Activated naive CD4-positive, alpha-beta T cell treated with anti-CD3 and anti-CD28 coated beads, Interleukin-2, amount 50 U/mL, for 72 hours (primary cell): ENCODE data around the gene PYGL. TPM values are rescaled to one million over a fixed set of nuclear protein-coding genes. Genes with fewer than 3 reads are reported as not detected.
"Not testable (repeated sequence)": the region's sequence is repeated elsewhere in the genome, so short reads cannot be mapped to it uniquely, and the experiment has no call there.

Experiments
- ATAC-seq, 2 donors: fragments of 150-1000 bp; cut with Tn5 transposase; 2 replicates each; pipeline ENCODE4 v1.10.0; 2021; ENCODE audit warnings: mild to moderate bottlenecking in 2 of 2, moderate library complexity in 2 of 2
- DNase-seq, 2 donors: peaks; one replicate each; pipeline ENCODE4 v3.0.0; 2021 to 2022; ENCODE audit warnings: low spot score in 2 of 2
- H3K27ac Mint-ChIP-seq, 2 donors: one replicate each; pipeline ENCODE4 v1.8.0; 2022; ENCODE audit warnings: mild to moderate bottlenecking in 2 of 2, mixed read lengths in 2 of 2
- H3K36me3 Mint-ChIP-seq, 2 donors: one replicate each; pipeline ENCODE4 v1.8.0; 2022; ENCODE audit warnings: mixed read lengths in 2 of 2
- H3K9me3 Mint-ChIP-seq, 2 donors: one replicate each; pipeline ENCODE4 v1.8.0; 2022; ENCODE audit warnings: mixed read lengths in 2 of 2
- total RNA-seq, 2 donors: library from RNA; stranded (reverse); gene quantifications; one replicate each; pipeline ENCODE4 v1.2.3, GENCODE V29; 2022

PYGL gene
- total RNA-seq, 2 donors from 2014 or later, result 0.30 to 1.8 TPM

DNA sequence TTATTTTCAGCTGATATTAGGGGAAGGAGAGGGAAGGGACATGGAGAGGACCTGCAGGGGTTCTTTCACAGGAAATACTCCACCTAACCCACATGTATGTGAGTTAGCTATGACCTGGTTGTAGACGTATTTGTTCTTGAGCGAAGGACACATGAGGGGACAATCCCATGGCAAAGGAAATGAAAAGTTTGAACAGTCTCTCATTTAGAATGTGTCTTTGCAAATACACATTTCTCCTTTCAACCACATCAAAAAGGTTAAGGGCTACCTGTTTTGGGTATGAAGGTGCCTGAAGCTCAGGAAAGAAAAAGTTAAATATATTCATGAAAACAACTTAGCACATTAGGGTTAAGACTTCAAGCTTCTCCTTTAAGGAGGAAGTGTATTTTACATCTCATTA lies 7.4 kb downstream of the PYGL start:
- DNase-seq (no peak), ATAC-seq (peak in 1 of 2 donors; percentile 34)
- H3K9me3 Mint-ChIP-seq, result no peaks in the 10 kb centered on the region
- no peak overlapping the region for H3K27ac Mint-ChIP-seq
- H3K36me3 Mint-ChIP-seq, result peaks cover 0 to 12% of the 10 kb centered on the region in 2 donors

GRCh38 chr14:50936016-50936340 lies 8.3 kb downstream of the PYGL start:
- H3K27ac Mint-ChIP-seq, result no peak overlapping the region

GRCh38 chr14:50935126-50936015 lies 8.9 kb downstream of the PYGL start:
- Mint-ChIP-seq H3K9me3 (no peaks in the 10 kb centered on the region), H3K27ac (no peak overlapping the region), H3K36me3 (no peaks in the 10 kb centered on the region)
- ATAC-seq, result no peak
- DNase-seq, result no peak

More at GRCh38 chr14:50936016-50936340, 8.3 kb downstream of the PYGL start:
- no peaks in the 10 kb centered on the region for H3K9me3 Mint-ChIP-seq
- H3K36me3 Mint-ChIP-seq, result peaks cover 0 to 3% of the 10 kb centered on the region in 2 donors
- no peak for DNase-seq
- no peak for ATAC-seq

DNA sequence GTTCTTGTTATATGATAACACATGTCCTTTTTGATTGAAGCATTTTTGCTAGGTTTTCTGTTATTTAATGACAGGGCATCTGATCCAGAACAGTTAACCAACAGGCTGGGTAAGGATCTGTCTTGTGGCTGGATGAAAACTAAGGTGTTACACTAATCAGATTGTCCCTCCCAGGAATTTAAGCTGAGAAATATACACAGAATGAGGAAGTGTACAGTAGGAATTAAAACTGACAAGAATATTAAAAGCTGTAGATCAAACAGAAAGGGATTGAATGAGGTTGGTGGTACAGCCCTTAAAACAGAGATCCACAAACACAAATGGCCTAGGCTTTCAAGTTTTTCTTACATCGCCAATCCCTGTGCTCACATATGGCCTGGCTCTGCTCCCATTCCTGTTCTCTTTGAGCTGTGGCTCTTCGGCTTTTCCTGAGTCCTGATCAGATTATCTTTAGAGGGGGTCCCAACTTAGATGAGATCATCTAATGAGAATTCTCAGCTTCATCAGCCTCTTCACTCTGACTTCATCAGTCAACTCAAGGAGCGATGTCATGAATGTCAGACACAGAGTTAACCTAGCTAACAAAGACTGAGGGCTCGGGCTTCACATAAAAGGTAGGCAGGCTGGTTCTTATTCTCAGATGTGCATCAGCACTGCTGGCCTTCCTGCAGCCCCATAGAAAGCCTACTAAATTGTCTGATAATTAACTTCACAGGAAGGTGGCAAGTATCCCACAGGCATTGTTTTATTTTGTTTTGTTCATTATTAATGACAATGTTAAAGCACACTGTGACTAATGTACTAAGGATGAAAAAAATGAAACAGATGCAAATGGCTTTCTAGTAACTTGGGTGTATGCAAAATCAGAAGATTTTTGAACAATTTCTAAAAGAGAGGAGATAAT lies 11.4 kb downstream of the PYGL start:
- no peak overlapping the region for H3K27ac Mint-ChIP-seq
- DNase-seq (no peak), ATAC-seq (no peak)
- H3K9me3 Mint-ChIP-seq, result no peaks in the 10 kb centered on the region
- no peaks in the 10 kb centered on the region for H3K36me3 Mint-ChIP-seq

- H3K27ac Mint-ChIP-seq, result no peak overlapping the region
- DNase-seq (no peak), ATAC-seq (no peak)
- no peaks in the 10 kb centered on the region for H3K36me3 Mint-ChIP-seq
- no peaks in the 10 kb centered on the region for H3K9me3 Mint-ChIP-seq
These were observed 12.1 kb downstream of the PYGL start for GRCh38 chr14:50932156-50932555.

GRCh38 chr14:50931559-50931958 lies 12.7 kb downstream of the PYGL start:
- ATAC-seq (no peak), DNase-seq (no peak)
- Mint-ChIP-seq H3K9me3 (no peaks in the 10 kb centered on the region), H3K27ac (no peak overlapping the region), H3K36me3 (no peaks in the 10 kb centered on the region)

- H3K9me3 Mint-ChIP-seq, result no peaks in the 10 kb centered on the region
- H3K36me3 Mint-ChIP-seq, result no peaks in the 10 kb centered on the region
- H3K27ac Mint-ChIP-seq, result no peak overlapping the region
- ATAC-seq (no peak), DNase-seq (no peak)
These were observed 14.8 kb downstream of the PYGL start for GRCh38 chr14:50929506-50929905.

- Mint-ChIP-seq H3K27ac (no peak overlapping the region), H3K9me3 (no peaks in the 10 kb centered on the region), H3K36me3 (no peaks in the 10 kb centered on the region)
- DNase-seq (no peak), ATAC-seq (no peak)
These were observed 16.2 kb downstream of the PYGL start for GRCh38 chr14:50928002-50928635.

GRCh38 chr14:50926851-50927386 lies 17.4 kb downstream of the PYGL start:
- no peak for DNase-seq
- ATAC-seq, result no peak
- Mint-ChIP-seq H3K36me3 (no peaks in the 10 kb centered on the region), H3K27ac (no peak overlapping the region), H3K9me3 (no peaks in the 10 kb centered on the region)

DNA sequence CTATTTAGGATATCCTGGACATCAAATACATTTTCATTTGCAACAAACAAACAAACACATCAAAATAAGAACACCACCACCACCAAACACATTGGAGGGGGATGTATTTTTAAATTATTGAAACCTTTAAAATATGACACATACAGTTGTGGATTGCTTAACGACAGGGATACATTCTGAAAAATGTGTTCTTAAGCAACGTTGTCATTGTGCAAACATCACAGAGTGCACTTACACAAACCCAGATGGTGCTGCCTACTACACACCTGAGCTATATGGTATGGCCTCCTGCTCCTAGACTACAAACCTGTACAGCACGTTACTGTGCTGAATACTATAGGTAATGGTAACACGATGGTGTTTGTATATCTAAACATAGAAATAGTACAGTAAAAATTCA lies 19.4 kb downstream of the PYGL start:
- DNase-seq, result no peak
- Mint-ChIP-seq H3K27ac (no peak overlapping the region), H3K36me3 (no peaks in the 10 kb centered on the region)

DNA sequence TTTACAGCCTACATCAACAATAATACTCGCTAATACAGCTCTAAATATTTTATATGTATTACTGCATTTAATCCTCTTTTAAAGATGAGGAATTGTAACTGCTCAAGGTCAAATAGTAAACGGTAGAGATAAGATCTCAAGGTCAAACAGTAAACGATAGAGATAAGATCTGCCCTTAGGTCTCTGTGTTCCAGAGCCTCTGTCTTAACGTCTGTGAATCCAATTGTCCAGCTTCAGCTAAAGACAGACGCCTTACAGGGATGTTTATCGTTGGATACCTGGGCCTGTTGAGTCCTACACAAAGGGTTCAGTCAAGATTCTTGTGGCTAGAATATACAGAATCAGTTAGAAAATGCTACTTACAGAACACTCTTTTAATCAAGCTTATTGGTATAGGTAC lies 20.0 kb downstream of the PYGL start:
- no peak for DNase-seq
- ATAC-seq, result no peak
- Mint-ChIP-seq H3K27ac (no peak overlapping the region), H3K36me3 (no peaks in the 10 kb centered on the region), H3K9me3 (no peaks in the 10 kb centered on the region)

More for the DNA sequence above, 19.4 kb downstream of the PYGL start:
- no peak for ATAC-seq
- no peaks in the 10 kb centered on the region for H3K9me3 Mint-ChIP-seq

GRCh38 chr14:50922803-50923202 lies 21.5 kb downstream of the PYGL start:
- no peak overlapping the region for H3K27ac Mint-ChIP-seq
- no peaks in the 10 kb centered on the region for H3K9me3 Mint-ChIP-seq

GRCh38 chr14:50920482-50921230 lies 23.6 kb downstream of the PYGL start:
- no peak overlapping the region for H3K27ac Mint-ChIP-seq
- H3K9me3 Mint-ChIP-seq, result no peaks in the 10 kb centered on the region
- no peak for DNase-seq

More at GRCh38 chr14:50922803-50923202, 21.5 kb downstream of the PYGL start:
- no peak for DNase-seq
- no peak for ATAC-seq
- H3K36me3 Mint-ChIP-seq, result no peaks in the 10 kb centered on the region

GRCh38 chr14:50919524-50919923 lies 24.8 kb downstream of the PYGL start:
- not testable (repeated sequence) for H3K27ac Mint-ChIP-seq, H3K36me3 Mint-ChIP-seq, H3K9me3 Mint-ChIP-seq, ATAC-seq, DNase-seq

More at GRCh38 chr14:50920482-50921230, 23.6 kb downstream of the PYGL start:
- no peak for ATAC-seq
- no peaks in the 10 kb centered on the region for H3K36me3 Mint-ChIP-seq

GRCh38 chr14:50917449-50917848 lies 26.8 kb downstream of the PYGL start:
- Mint-ChIP-seq H3K36me3 (no peaks in the 10 kb centered on the region), H3K27ac (no peak overlapping the region), H3K9me3 (no peaks in the 10 kb centered on the region)
- no peak for ATAC-seq
- no peak for DNase-seq
